Skeletal muscle satellite cell (primary cell): ENCODE data around the gene ADGRB3.

Source experiments
- H3K27me3 ChIP-seq: 2 replicates; pipeline ENCODE4 v1.7.0; 2013; ENCODE audit warnings: low read length; ENCODE audit not compliant: control insufficient read depth, insufficient read depth
- H3K36me3 ChIP-seq: 2 replicates; pipeline ENCODE4 v1.7.0; 2013; ENCODE audit warnings: mild to moderate bottlenecking, control low read depth, low read length; ENCODE audit not compliant: insufficient read depth
- H3K4me1 ChIP-seq: 2 replicates; pipeline ENCODE4 v1.7.0; 2013; ENCODE audit warnings: low read length; ENCODE audit not compliant: control insufficient read depth, insufficient read depth
- H3K4me2 ChIP-seq: 2 replicates; pipeline ENCODE4 v1.7.0; 2013; ENCODE audit warnings: mild to moderate bottlenecking, low read length
- H3K4me3 ChIP-seq: 2 replicates; pipeline ENCODE4 v1.7.0; 2013; ENCODE audit warnings: low read length
- H3K9ac ChIP-seq: 2 replicates; pipeline ENCODE4 v1.7.0; 2013; ENCODE audit warnings: mild to moderate bottlenecking, low read depth, low read length, moderate library complexity
- H3K9me3 ChIP-seq: replicated peaks from 2 replicates; pipeline ENCODE4 v1.7.0; 2013; ENCODE audit warnings: mild to moderate bottlenecking, control low read depth, low read length

Gene ADGRB3

GRCh38 chr6:69069881-69070280 lies 434.8 kb downstream of the ADGRB3 start:
- no peaks in the 10 kb centered on the region for H3K27me3 ChIP-seq
- H3K36me3 ChIP-seq: no peaks in the 10 kb centered on the region

GRCh38 chr6:69072796-69073195 lies 437.7 kb downstream of the ADGRB3 start:
- Histone ChIP-seq H3K9me3 (no peaks in the 10 kb centered on the region), H3K4me2 (no peak overlapping the region), H3K9ac (no peak overlapping the region), H3K27me3 (no peaks in the 10 kb centered on the region), H3K4me1 (no peaks in the 10 kb centered on the region), H3K4me3 (no peak overlapping the region), H3K36me3 (no peaks in the 10 kb centered on the region)

More at GRCh38 chr6:69069881-69070280, 434.8 kb downstream of the ADGRB3 start:
- Histone ChIP-seq H3K9me3 (no peaks in the 10 kb centered on the region), H3K4me3 (no peak overlapping the region), H3K4me2 (no peak overlapping the region), H3K9ac (no peak overlapping the region), H3K4me1 (no peaks in the 10 kb centered on the region)

- Histone ChIP-seq H3K9me3 (no peaks in the 10 kb centered on the region), H3K4me3 (no peak overlapping the region), H3K36me3 (no peaks in the 10 kb centered on the region), H3K9ac (no peak overlapping the region), H3K27me3 (no peaks in the 10 kb centered on the region), H3K4me1 (no peaks in the 10 kb centered on the region), H3K4me2 (no peak overlapping the region)
These were observed 449.8 kb downstream of the ADGRB3 start for GRCh38 chr6:69084746-69085335.

- Histone ChIP-seq H3K9me3 (no peaks in the 10 kb centered on the region), H3K27me3 (no peaks in the 10 kb centered on the region), H3K4me2 (no peak overlapping the region), H3K4me1 (no peaks in the 10 kb centered on the region), H3K4me3 (no peak overlapping the region), H3K9ac (no peak overlapping the region), H3K36me3 (no peaks in the 10 kb centered on the region)
These were observed 451.6 kb downstream of the ADGRB3 start for GRCh38 chr6:69086689-69087088.

GRCh38 chr6:69089539-69089938 lies 454.5 kb downstream of the ADGRB3 start:
- no peaks in the 10 kb centered on the region for H3K27me3 ChIP-seq
- H3K9ac ChIP-seq: no peak overlapping the region
- H3K4me3 ChIP-seq: no peak overlapping the region
- H3K4me2 ChIP-seq: no peak overlapping the region
- H3K9me3 ChIP-seq: peaks cover 2% of the 10 kb centered on the region
- no peaks in the 10 kb centered on the region for H3K4me1 ChIP-seq
- H3K36me3 ChIP-seq: no peaks in the 10 kb centered on the region

GRCh38 chr6:69090132-69090531 lies 455.1 kb downstream of the ADGRB3 start:
- no peaks in the 10 kb centered on the region for H3K4me1 ChIP-seq
- H3K36me3 ChIP-seq: no peaks in the 10 kb centered on the region
- no peak overlapping the region for H3K9ac ChIP-seq
- no peak overlapping the region for H3K4me2 ChIP-seq
- H3K4me3 ChIP-seq: no peak overlapping the region
- H3K9me3 ChIP-seq: peaks cover 2% of the 10 kb centered on the region
- H3K27me3 ChIP-seq: no peaks in the 10 kb centered on the region

GRCh38 chr6:69096681-69097080 lies 461.6 kb downstream of the ADGRB3 start:
- H3K4me3 ChIP-seq: no peak overlapping the region
- no peak overlapping the region for H3K4me2 ChIP-seq
- no peak overlapping the region for H3K9ac ChIP-seq
- H3K9me3 ChIP-seq: peaks cover 2% of the 10 kb centered on the region
- H3K4me1 ChIP-seq: no peaks in the 10 kb centered on the region
- no peaks in the 10 kb centered on the region for H3K36me3 ChIP-seq
- H3K27me3 ChIP-seq: no peaks in the 10 kb centered on the region

- Histone ChIP-seq H3K4me2 (no peak overlapping the region), H3K4me3 (no peak overlapping the region), H3K9ac (no peak overlapping the region), H3K36me3 (no peaks in the 10 kb centered on the region), H3K4me1 (no peaks in the 10 kb centered on the region), H3K9me3 (no peaks in the 10 kb centered on the region), H3K27me3 (no peaks in the 10 kb centered on the region)
These were observed 462.9 kb downstream of the ADGRB3 start for GRCh38 chr6:69097948-69098347.

GRCh38 chr6:69098910-69099309 lies 463.8 kb downstream of the ADGRB3 start:
- no peak overlapping the region for H3K9ac ChIP-seq
- H3K4me3 ChIP-seq: no peak overlapping the region
- no peaks in the 10 kb centered on the region for H3K27me3 ChIP-seq
- no peaks in the 10 kb centered on the region for H3K4me1 ChIP-seq
- no peaks in the 10 kb centered on the region for H3K9me3 ChIP-seq
- no peak overlapping the region for H3K4me2 ChIP-seq
- H3K36me3 ChIP-seq: no peaks in the 10 kb centered on the region

GRCh38 chr6:69100772-69101171 lies 465.7 kb downstream of the ADGRB3 start:
- Histone ChIP-seq H3K9ac (no peak overlapping the region), H3K4me2 (no peak overlapping the region), H3K4me1 (no peaks in the 10 kb centered on the region), H3K36me3 (no peaks in the 10 kb centered on the region), H3K4me3 (no peak overlapping the region), H3K27me3 (no peaks in the 10 kb centered on the region), H3K9me3 (no peaks in the 10 kb centered on the region)

- H3K9ac ChIP-seq: no peak overlapping the region
- no peaks in the 10 kb centered on the region for H3K27me3 ChIP-seq
- H3K4me3 ChIP-seq: no peak overlapping the region
- no peaks in the 10 kb centered on the region for H3K4me1 ChIP-seq
- H3K9me3 ChIP-seq: no peaks in the 10 kb centered on the region
- H3K4me2 ChIP-seq: no peak overlapping the region
- H3K36me3 ChIP-seq: no peaks in the 10 kb centered on the region
These were observed 467.3 kb downstream of the ADGRB3 start for GRCh38 chr6:69102416-69102815.

- no peak overlapping the region for H3K9ac ChIP-seq
These were observed 470.2 kb downstream of the ADGRB3 start for GRCh38 chr6:69105288-69105687.

More at GRCh38 chr6:69105288-69105687, 470.2 kb downstream of the ADGRB3 start:
- H3K4me1 ChIP-seq: no peaks in the 10 kb centered on the region
- no peak overlapping the region for H3K4me3 ChIP-seq
- no peaks in the 10 kb centered on the region for H3K36me3 ChIP-seq
- no peaks in the 10 kb centered on the region for H3K9me3 ChIP-seq
- no peaks in the 10 kb centered on the region for H3K27me3 ChIP-seq
- no peak overlapping the region for H3K4me2 ChIP-seq
